GM12878 (cell line): ENCODE measurements around the gene THY1. TPM values are rescaled to one million over a fixed set of nuclear protein-coding genes. Genes with fewer than 3 reads are reported as not detected.

Source experiments
- ATAC-seq: fragments of 200-7000 bp; cut with Tn5 transposase; 3 replicates; pipeline ENCODE4 v1.9.1; 2020; ENCODE audit warnings: mild to moderate bottlenecking, moderate library complexity
- BruUV-seq: library from RNA; stranded (reverse); fragments of 400-500 nt; replicated peaks from 2 replicates; lab custom pipeline; 2021; lab: Mats Ljungman, UMichigan
- CTCF ChIA-PET: fragments of 300-600 bp; sonication (Branson Sonifier 250); formaldehyde crosslinking; extraction: SDS; loops from one replicate; lab custom pipeline; 2021; ENCODE audit warnings: inconsistent platforms; lab: Yijun Ruan, JAX
- POLR2A ChIA-PET: fragments of 350-600 bp; formaldehyde crosslinking; extraction: SDS; loops from one replicate; lab custom pipeline; 2021; ENCODE audit warnings: inconsistent platforms; lab: Charles Lee
- RAD21 ChIA-PET: fragments of 300-600 bp; sonication (Branson Sonifier 250); formaldehyde crosslinking; loops from one replicate; lab custom pipeline; 2023; ENCODE audit warnings: antibody characterized with exemption; ENCODE audit not compliant: unreplicated experiment; lab: Charles Lee
- SMC1A ChIA-PET: fragments of 300-600 bp; sonication (Branson Sonifier 250); formaldehyde crosslinking; loops from one replicate; lab custom pipeline; 2023; ENCODE audit not compliant: unreplicated experiment, uncharacterized antibody; lab: Charles Lee
- DNase-seq: peaks from one replicate; pipeline ENCODE4 v3.0.0-alpha.2; 2011; ENCODE audit warnings: low read depth, low spot score
- FAIRE-seq: peaks from 3 replicates; lab custom pipeline; 2011; peaks lifted over from hg19 to GRCh38; lab: Jason Lieb, UNC
- H2AFZ ChIP-seq: 2 replicates; pipeline ENCODE4 v1.6.0; 2011; ENCODE audit warnings: low read depth, low read length, control low read depth; ENCODE audit not compliant: control insufficient read depth
- H3K27ac ChIP-seq: 2 replicates; pipeline ENCODE4 v1.5.1; 2011; ENCODE audit warnings: control low read depth; ENCODE audit not compliant: control insufficient read depth, insufficient read depth
- H3K27me3 ChIP-seq, 2 experiments: replicated peaks in 1 of 2; 2 replicates each; pipeline versions ENCODE4 v1.6.0 to v1.6.1; 2011; ENCODE audit warnings: low read length in 1 of 2; ENCODE audit not compliant: control insufficient read depth in 2 of 2, insufficient read depth in 2 of 2
- H3K36me3 ChIP-seq, 2 experiments: 2 replicates each; pipeline ENCODE4 v1.5.1; 2011; ENCODE audit warnings: low read length in 1 of 2; ENCODE audit not compliant: control insufficient read depth in 2 of 2, insufficient read depth in 2 of 2
- H3K4me1 ChIP-seq: 2 replicates; pipeline ENCODE4 v1.6.1; 2011; ENCODE audit warnings: mild to moderate bottlenecking, low read length, moderate library complexity, mixed read lengths; ENCODE audit not compliant: control insufficient read depth, insufficient read depth
- H3K4me2 ChIP-seq: 2 replicates; pipeline ENCODE4 v1.6.0; 2011; ENCODE audit warnings: control low read depth; ENCODE audit not compliant: control insufficient read depth, insufficient read depth
- H3K4me3 ChIP-seq: fragments of 200-600 bp; sonication (generic); 2 replicates; pipeline ENCODE4 v1.5.1; 2016
- H3K79me2 ChIP-seq: 2 replicates; pipeline ENCODE4 v1.6.0; 2011; ENCODE audit warnings: low read length; ENCODE audit not compliant: control insufficient read depth, insufficient read depth
- H3K9ac ChIP-seq: 2 replicates; pipeline ENCODE4 v1.8.0; 2011; ENCODE audit warnings: low read length, control low read depth, mixed read lengths; ENCODE audit not compliant: control insufficient read depth, insufficient read depth
- H3K9me3 ChIP-seq: replicated peaks from 3 replicates; pipeline ENCODE4 v1.5.1; 2011; ENCODE audit warnings: mild to moderate bottlenecking, low read length; ENCODE audit not compliant: control insufficient read depth, insufficient read depth
- H4K20me1 ChIP-seq: 2 replicates; pipeline ENCODE4 v1.6.0; 2011; ENCODE audit not compliant: control insufficient read depth, insufficient read depth
- ATF7 ChIP-seq: fragments of 450-650 bp; IDR thresholded peaks from 2 replicates; pipeline ENCODE4 v1.6.1; 2016; ENCODE audit warnings: low read depth, mild to moderate bottlenecking
- BCL3 ChIP-seq: IDR thresholded peaks from 2 replicates; pipeline ENCODE4 v1.6.1; 2011; ENCODE audit warnings: borderline replicate concordance, low read depth, mild to moderate bottlenecking, moderate library complexity, low read length; ENCODE audit not compliant: insufficient read depth, poor library complexity, severe bottlenecking
- BCLAF1 ChIP-seq: fragments of 450-650 bp; IDR thresholded peaks from 2 replicates; pipeline ENCODE4 v1.6.1; 2017; ENCODE audit warnings: antibody characterized with exemption, mild to moderate bottlenecking, moderate library complexity
- MAX ChIP-seq: IDR thresholded peaks from 2 replicates; pipeline ENCODE4 v1.6.1; 2012; ENCODE audit warnings: low read depth, low read length, improper control_type of control experiment
- MLLT1 ChIP-seq: fragments of 450-650 bp; IDR thresholded peaks from 2 replicates; pipeline ENCODE4 v1.6.1; 2016; ENCODE audit warnings: mild to moderate bottlenecking
- PKNOX1 ChIP-seq: fragments of 450-650 bp; IDR thresholded peaks from 2 replicates; pipeline ENCODE4 v1.6.1; 2016; ENCODE audit warnings: mild to moderate bottlenecking
- SIX5 ChIP-seq: IDR thresholded peaks from 2 replicates; pipeline ENCODE4 v1.6.1; 2011; ENCODE audit warnings: mild to moderate bottlenecking, low read depth, low read length, moderate library complexity; ENCODE audit not compliant: severe bottlenecking
- SREBF2 ChIP-seq: IDR thresholded peaks from 2 replicates; pipeline ENCODE4 v1.6.1; 2012; ENCODE audit warnings: mild to moderate bottlenecking, low read length
- ZNF687 ChIP-seq: fragments of 450-650 bp; IDR thresholded peaks from 2 replicates; pipeline ENCODE4 v1.6.1; 2017; ENCODE audit warnings: mild to moderate bottlenecking, moderate library complexity
- WGBS: methylation state at CpG from one replicate; pipeline ENCODE4 v1.1.6; 2016; ENCODE audit warnings: low lambda C conversion rate; ENCODE audit not compliant: insufficient replicate concordance, insufficient coverage; ENCODE audit errors: missing lambda C conversion rate; 5-methylcytosine and 5-hydroxymethylcytosine counted together
- in situ Hi-C: fragments of 300-500 bp; cut with MboI; formaldehyde crosslinking; loops from 9 replicates; pipeline ENCODE4 v1.14.3; 2018; ENCODE audit warnings: mixed read lengths
- intact Hi-C: fragments of 100-400 bp; cut with micrococcal nuclease; formaldehyde crosslinking; loops from one replicate; pipeline ENCODE4 v1.14.2; 2022; ENCODE audit not compliant: unreplicated experiment
- polyA plus RNA-seq, 11 experiments: library from polyadenylated mRNA; depleted of rRNA in 4 of 11; unstranded in 6 of 11; stranded (reverse) in 5 of 11; fragments of >200 nt; fragmentation: Nextera tagmentation in 4 of 11; fragmentation: Illumina TruSeq in 1 of 11; extraction: Ambion mirVana in 4 of 11; extraction: Trizol in 1 of 11; gene quantifications; 1 replicate in 1 of 11; 2 replicates in 10 of 11; pipeline versions ENCODE4 v1.2.1 to v1.2.3, GENCODE V29; 2011 to 2016; ENCODE audit warnings: inconsistent platforms in 2 of 11, missing spikeins in 2 of 11, low read depth in 1 of 11
- total RNA-seq, 4 experiments: library from RNA; depleted of rRNA in 3 of 4; stranded (reverse); fragments of >200 nt in 3 of 4; fragmentation: Illumina TruSeq in 1 of 4; extraction: Trizol in 1 of 4; gene quantifications; 2 replicates each; pipeline versions ENCODE4 v1.2.1 to v1.2.3, GENCODE V29; 2013 to 2021

THY1 gene
- total and polyA plus RNA-seq, 10 of the 15 experiments (the other 5 are each of a cell fraction or from before 2014, with no cell fraction given): 0.86 to 20.1 (median 3.2) TPM

GRCh38 chr11:119412072-119412471 is 10.9 kb downstream of the THY1 start:
- ChIA-PET RAD21 (no interaction called here), POLR2A (no interaction called here), CTCF (no interaction called here), SMC1A (no interaction called here)
- Histone ChIP-seq H3K9ac (no peak overlapping the region), H3K79me2 (no peaks in the 10 kb centered on the region), H3K9me3 (peaks cover 2% of the 10 kb centered on the region; the same call in 1 of the 3 replicates), H3K27me3 (no peaks in the 10 kb centered on the region), H4K20me1 (no peaks in the 10 kb centered on the region), H3K4me3 (no peak overlapping the region), H3K4me2 (no peak overlapping the region), H3K4me1 (no peaks in the 10 kb centered on the region), H3K27ac (no peak overlapping the region), H3K36me3 (no peaks in the 10 kb centered on the region), H2AFZ (no peak overlapping the region)
- FAIRE-seq: no peak
- in situ Hi-C loops: no loop called here
- ATAC-seq: no peak
- no TSS peak for BruUV-seq
- intact Hi-C loops: no loop called here
- DNase-seq: no peak
- 64% methylated on average over 2 of the region's 2 CpGs for WGBS
- no peak for TF ChIP-seq ATF7
- TF ChIP-seq BCL3: no peak
- no peak for TF ChIP-seq ZNF687
- TF ChIP-seq MAX: no peak
- TF ChIP-seq SREBF2: no peak
- no peak for TF ChIP-seq SIX5
- no peak for TF ChIP-seq BCLAF1
- no peak for TF ChIP-seq PKNOX1
- no peak for TF ChIP-seq MLLT1
